Endodermal cell (in vitro differentiated cells): ENCODE measurements around the gene TSR1. TPM values are rescaled to one million over a fixed set of nuclear protein-coding genes. Genes with fewer than 3 reads are reported as not detected.

ENCODE experiments used
- DNase-seq: peaks from one replicate; pipeline ENCODE4 v3.0.0-alpha.2; 2017
- H3K27ac ChIP-seq: 2 replicates; pipeline ENCODE4 v1.5.1; 2013; ENCODE audit warnings: mild to moderate bottlenecking, low read depth, low read length, moderate library complexity
- H3K27me3 ChIP-seq: 2 replicates; pipeline ENCODE4 v1.6.1; 2013; ENCODE audit warnings: mild to moderate bottlenecking, low read length, moderate library complexity; ENCODE audit not compliant: insufficient read depth, control insufficient read depth, poor library complexity, severe bottlenecking
- H3K36me3 ChIP-seq: 2 replicates; pipeline ENCODE4 v1.7.0; 2013; ENCODE audit warnings: mild to moderate bottlenecking, low read length, moderate library complexity; ENCODE audit not compliant: control insufficient read depth, insufficient read depth
- H3K4me1 ChIP-seq: one replicate; pipeline ENCODE4 v1.7.0; 2013; ENCODE audit warnings: low read length; ENCODE audit not compliant: control insufficient read depth, insufficient read depth
- H3K4me3 ChIP-seq: 2 replicates; pipeline ENCODE4 v1.5.1; 2013; ENCODE audit warnings: mild to moderate bottlenecking, low read length, moderate library complexity
- H3K9ac ChIP-seq: 2 replicates; pipeline ENCODE4 v1.6.1; 2013; ENCODE audit warnings: mild to moderate bottlenecking, low read length, moderate library complexity; ENCODE audit not compliant: poor library complexity, severe bottlenecking; ENCODE audit errors: extremely low read depth
- H3K9me3 ChIP-seq: 2 replicates; pipeline ENCODE4 v1.6.1; 2013; ENCODE audit warnings: mild to moderate bottlenecking, low read length, moderate library complexity; ENCODE audit not compliant: control insufficient read depth
- H3K27ac Mint-ChIP-seq: 2 replicates; pipeline ENCODE4 v1.8.0; 2020; ENCODE audit warnings: mixed read lengths
- H3K27me3 Mint-ChIP-seq: 2 replicates; pipeline ENCODE4 v1.8.0; 2021; ENCODE audit warnings: mild to moderate bottlenecking, mixed read lengths; ENCODE audit not compliant: insufficient read depth
- H3K36me3 Mint-ChIP-seq: 2 replicates; pipeline ENCODE4 v1.8.0; 2020; ENCODE audit warnings: low read depth, mixed read lengths
- H3K4me1 Mint-ChIP-seq: 2 replicates; pipeline ENCODE4 v1.8.0; 2020; ENCODE audit warnings: mixed read lengths
- H3K4me3 Mint-ChIP-seq: 2 replicates; pipeline ENCODE4 v1.8.0; 2020; ENCODE audit warnings: mild to moderate bottlenecking, moderate library complexity, mixed read lengths
- H3K9me3 Mint-ChIP-seq: 2 replicates; pipeline ENCODE4 v1.8.0; 2020; ENCODE audit warnings: mild to moderate bottlenecking, mixed read lengths
- WGBS, 2 experiments: methylation state at CpG; one replicate each; pipeline versions ENCODE4 v1.1.5 to v1.1.7; 2013; ENCODE audit warnings: missing lambda C conversion rate in 2 of 2, mixed read lengths in 1 of 2; ENCODE audit not compliant: insufficient coverage in 1 of 2, insufficient read length in 1 of 2; 5-methylcytosine and 5-hydroxymethylcytosine counted together
- long read RNA-seq, 4 experiments: library from polyadenylated mRNA in 2 of 4; library from RNA in 1 of 4; library from capped mRNA in 1 of 4; stranded (forward) in 3 of 4; unstranded in 1 of 4; transcript quantifications; one replicate each; pipeline ENCODE4 v2.0.0, GENCODE V29; 2020 to 2021; ENCODE audit warnings: inconsistent platforms in 1 of 4
- polyA plus RNA-seq, 2 experiments: library from polyadenylated mRNA; stranded (reverse); fragments of 50-300 nt; gene quantifications; one replicate each; pipeline ENCODE4 v1.2.3, GENCODE V29; 2013
- total RNA-seq, 2 donors: library from RNA; stranded (reverse); fragmentation: NEBNext Ultra II Directional in 1 of 2; extraction: Animal tissue kit (Norgen Biotek cat#: 25700) in 1 of 2; gene quantifications; 2 replicates in 1 of 2; 3 replicates in 1 of 2; pipeline ENCODE4 v1.2.1, GENCODE V29; 2021
- TF ChIP-seq, protein P1 (sequence below): fragments of 200-600 bp; sonication (generic); conservative IDR thresholded peaks from 2 replicates; pipeline ENCODE4 v1.5.0; 2021; ENCODE audit warnings: antibody characterized with exemption, mild to moderate bottlenecking

Gene TSR1
- total RNA-seq: 10 to 100 TPM; 40.1 to 43.3 TPM
- polyA plus RNA-seq (2013, experiment 1 of 2): 37.0 TPM
- polyA plus RNA-seq (2013, experiment 2 of 2): 38.7 TPM
- long read RNA-seq, experiment 1, full-length matches to known transcripts: 3 of 23 reads
- long read RNA-seq, experiment 1, partial matches to known transcripts: 15 of 23 reads
- long read RNA-seq, experiment 1, other reads (novel, unspliced or antisense): 5 of 23 reads
- long read RNA-seq, experiment 2, full-length matches to known transcripts: 56 of 84 reads
- long read RNA-seq, experiment 2, partial matches to known transcripts: 16 of 84 reads
- long read RNA-seq, experiment 2, other reads (novel, unspliced or antisense): 12 of 84 reads
- long read RNA-seq, experiment 3, full-length matches to known transcripts: 563 of 663 reads
- long read RNA-seq, experiment 3, partial matches to known transcripts: 58 of 663 reads
- long read RNA-seq, experiment 3, other reads (novel, unspliced or antisense): 42 of 663 reads
- long read RNA-seq, experiment 4, full-length matches to known transcripts: 33 of 44 reads
- long read RNA-seq, experiment 4, partial matches to known transcripts: 5 of 44 reads
- long read RNA-seq, experiment 4, other reads (novel, unspliced or antisense): 6 of 44 reads

DNA sequence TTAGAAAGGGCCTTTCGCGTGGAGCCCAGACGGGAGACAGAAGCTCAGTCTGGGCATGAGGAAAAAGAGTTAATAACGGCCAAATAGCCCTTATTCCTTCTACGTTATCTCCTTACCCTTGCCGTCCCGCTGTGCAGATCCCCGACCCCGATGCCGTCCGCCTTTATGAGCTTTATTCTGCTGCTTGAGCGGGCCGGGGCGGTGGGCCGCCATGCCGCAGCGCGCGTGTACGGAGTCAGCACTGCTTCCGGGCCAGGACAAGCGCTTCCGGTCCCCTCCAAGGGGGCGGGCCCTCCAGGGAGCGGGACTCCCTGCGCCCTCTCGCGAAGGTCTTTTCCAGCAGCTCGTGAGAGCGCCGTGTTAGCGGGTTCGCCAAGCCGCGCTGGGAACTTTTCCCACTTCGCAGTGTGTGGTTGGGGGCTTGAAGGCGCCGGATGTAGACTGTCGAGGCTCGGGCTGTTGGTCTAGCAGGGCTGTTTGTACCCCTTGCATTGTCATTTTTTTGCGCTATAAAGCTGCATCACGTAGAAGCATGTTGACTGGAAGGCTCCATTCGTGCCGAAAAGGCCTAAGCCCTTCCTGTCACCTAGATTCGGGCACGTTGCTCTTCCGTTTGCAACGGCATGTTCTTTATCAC is at the start of gene TSR1:
Gene TSR1 (minus strand): TSS at position 243 of the 637 bp plus-strand sequence. CDS start 30 bp downstream, at position 213.
- Histone ChIP-seq H3K27me3 (no peaks in the 10 kb centered on the region), H3K27ac (peak within 1 kb of the TSS; percentile 62), H3K36me3 (peaks cover 37% of the 10 kb centered on the region), H3K9ac (peak within 1 kb of the TSS; percentile 95), H3K4me1 (peaks cover 11% of the 10 kb centered on the region), H3K9me3 (no peaks in the 10 kb centered on the region), H3K4me3 (peak within 1 kb of the TSS; percentile 98)
- Mint-ChIP-seq H3K4me3 (no peak within 1 kb of the TSS), H3K27me3 (no peaks in the 10 kb centered on the region), H3K36me3 (peaks cover 11% of the 10 kb centered on the region), H3K27ac (peak within 1 kb of the TSS; percentile 99), H3K9me3 (no peaks in the 10 kb centered on the region), H3K4me1 (peaks cover 14% of the 10 kb centered on the region)
- TF ChIP-seq, protein P1, sequence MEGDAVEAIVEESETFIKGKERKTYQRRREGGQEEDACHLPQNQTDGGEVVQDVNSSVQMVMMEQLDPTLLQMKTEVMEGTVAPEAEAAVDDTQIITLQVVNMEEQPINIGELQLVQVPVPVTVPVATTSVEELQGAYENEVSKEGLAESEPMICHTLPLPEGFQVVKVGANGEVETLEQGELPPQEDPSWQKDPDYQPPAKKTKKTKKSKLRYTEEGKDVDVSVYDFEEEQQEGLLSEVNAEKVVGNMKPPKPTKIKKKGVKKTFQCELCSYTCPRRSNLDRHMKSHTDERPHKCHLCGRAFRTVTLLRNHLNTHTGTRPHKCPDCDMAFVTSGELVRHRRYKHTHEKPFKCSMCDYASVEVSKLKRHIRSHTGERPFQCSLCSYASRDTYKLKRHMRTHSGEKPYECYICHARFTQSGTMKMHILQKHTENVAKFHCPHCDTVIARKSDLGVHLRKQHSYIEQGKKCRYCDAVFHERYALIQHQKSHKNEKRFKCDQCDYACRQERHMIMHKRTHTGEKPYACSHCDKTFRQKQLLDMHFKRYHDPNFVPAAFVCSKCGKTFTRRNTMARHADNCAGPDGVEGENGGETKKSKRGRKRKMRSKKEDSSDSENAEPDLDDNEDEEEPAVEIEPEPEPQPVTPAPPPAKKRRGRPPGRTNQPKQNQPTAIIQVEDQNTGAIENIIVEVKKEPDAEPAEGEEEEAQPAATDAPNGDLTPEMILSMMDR: peak; percentile 31
- peak; percentile 98 for DNase-seq
- WGBS, 2 experiments: 1% methylated on average over 31 to 48 of the region's 48 CpGs

GRCh38 chr17:2385240-2386210 is 49.3 kb upstream of the TSR1 start:
- no peak for DNase-seq
- Mint-ChIP-seq H3K27me3 (no peaks in the 10 kb centered on the region), H3K36me3 (peaks cover 14% of the 10 kb centered on the region), H3K4me1 (peaks cover 11% of the 10 kb centered on the region), H3K27ac (no peak overlapping the region), H3K4me3 (no peak overlapping the region), H3K9me3 (no peaks in the 10 kb centered on the region)
- no peak overlapping the region for H3K9ac ChIP-seq
- H3K4me3 ChIP-seq: no peak overlapping the region
- TF ChIP-seq, protein P1: no peak
- H3K27me3 ChIP-seq: no peaks in the 10 kb centered on the region
- H3K36me3 ChIP-seq: peaks cover 5% of the 10 kb centered on the region
- 78 to 87% methylated on average over 4 to 18 of the region's 18 CpGs for WGBS, 2 experiments
- H3K27ac ChIP-seq: peak overlapping the region; percentile 82
- H3K9me3 ChIP-seq: no peaks in the 10 kb centered on the region
- peaks cover 3% of the 10 kb centered on the region for H3K4me1 ChIP-seq
